Measurements from ENCODE around the gene CIBAR2. TPM values are rescaled to one million over a fixed set of nuclear protein-coding genes. Genes with fewer than 3 reads are reported as not detected.
A peak's percentile ranks its signal among the peaks of the same experiment; 100 is the strongest.
"Not testable (repeated sequence)": the region's sequence is repeated elsewhere in the genome, so short reads cannot be mapped to it uniquely, and the experiment has no call there.

The CIBAR2 gene
- total RNA-seq, 1 experiment from 2014 or later, result 0.51 TPM

DNA sequence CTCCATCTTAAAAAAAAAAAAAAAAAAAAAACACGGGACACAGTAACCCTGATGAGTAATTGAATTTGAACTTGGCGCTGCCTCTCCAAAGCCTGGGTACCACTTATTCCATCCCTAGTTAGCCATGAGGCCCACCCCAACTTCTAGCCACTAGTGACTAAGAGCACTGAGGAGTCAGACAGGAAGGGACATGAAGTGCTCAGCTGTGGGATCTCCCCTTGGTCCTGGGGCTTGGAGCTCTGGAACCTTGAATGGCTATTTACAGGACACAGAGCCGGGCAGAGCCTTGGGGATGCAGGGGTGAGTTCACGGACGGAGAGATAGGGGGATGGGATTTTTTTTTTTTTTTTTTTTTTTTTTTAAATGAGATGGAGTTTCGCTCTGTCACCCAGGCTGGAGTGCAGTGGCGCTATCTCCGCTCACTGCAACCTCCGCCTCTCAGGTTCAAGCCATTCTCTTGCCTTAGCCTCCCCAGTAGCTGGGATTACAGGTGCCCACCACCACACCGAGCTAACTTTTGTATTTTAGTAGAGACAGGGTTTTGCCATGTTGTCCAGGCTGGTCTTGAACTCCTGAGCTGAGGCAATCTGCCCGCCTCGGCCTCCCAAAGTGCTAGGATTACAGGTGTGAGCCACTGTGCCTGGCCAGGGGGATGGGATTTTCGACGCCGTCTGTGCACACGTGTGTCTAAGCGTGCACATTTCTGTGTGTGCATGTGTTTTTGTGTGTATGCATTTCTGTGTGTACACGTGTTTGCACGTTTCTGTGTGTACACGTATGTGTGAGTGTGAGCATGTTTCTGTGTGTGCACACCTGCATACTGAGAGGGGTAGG, 20.4 kb upstream of the CIBAR2 start:
- in situ Hi-C loops (cut with HindIII; ENCODE audit: low sequenced_read_pairs), result no loop called here
- DNase-seq (ENCODE audit: low spot score), result no peak

- DNase-seq (ENCODE audit: low spot score), result no peak
- in situ Hi-C loops (cut with HindIII; ENCODE audit: low sequenced_read_pairs), result no loop called here
Measured at GRCh38 chr16:85130705-85131028, 18.4 kb upstream of the CIBAR2 start.

GRCh38 chr16:85129876-85130704, 17.8 kb upstream of the CIBAR2 start:
- peak; percentile 48 for DNase-seq (ENCODE audit: low spot score)
- in situ Hi-C loops (cut with HindIII; ENCODE audit: low sequenced_read_pairs), result no loop called here

DNA sequence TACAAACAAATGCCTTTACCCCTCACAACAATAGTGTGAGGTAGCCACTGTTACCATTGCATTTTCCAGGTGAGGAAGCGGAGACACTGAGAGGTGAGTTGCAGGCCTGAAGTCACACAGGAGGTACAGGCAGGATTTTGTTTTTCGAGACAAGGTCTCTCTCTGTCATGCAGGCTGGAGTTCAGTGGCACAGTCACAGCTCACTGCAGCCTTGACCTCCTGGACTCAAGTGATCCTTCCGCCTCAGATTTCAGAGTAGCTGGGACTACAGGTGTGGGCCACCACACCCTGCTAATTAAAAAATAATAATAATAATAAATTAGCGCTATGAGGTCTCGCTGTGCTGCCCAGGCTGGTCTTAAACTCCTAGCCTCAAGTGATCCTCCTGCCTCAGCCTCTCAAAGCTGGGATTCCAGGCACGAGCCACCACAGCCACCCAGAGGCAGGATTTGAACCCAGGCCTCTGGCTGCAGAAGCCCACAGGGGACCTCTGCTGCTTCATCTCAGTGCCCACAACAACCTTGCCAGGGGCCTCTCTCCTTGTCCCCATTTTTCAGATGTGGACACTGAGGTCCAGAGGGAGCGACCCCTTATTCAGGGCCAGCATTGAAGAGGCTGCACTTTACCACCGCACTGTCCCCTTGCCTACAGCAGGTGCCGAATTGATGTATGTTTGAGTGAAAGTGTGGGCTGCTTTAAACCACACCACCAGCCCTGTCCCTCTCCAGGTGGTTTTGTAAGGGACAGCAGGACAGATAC, 16.0 kb upstream of the CIBAR2 start:
- in situ Hi-C loops (cut with HindIII; ENCODE audit: low sequenced_read_pairs), result no loop called here
- DNase-seq (ENCODE audit: low spot score), result no peak

DNA sequence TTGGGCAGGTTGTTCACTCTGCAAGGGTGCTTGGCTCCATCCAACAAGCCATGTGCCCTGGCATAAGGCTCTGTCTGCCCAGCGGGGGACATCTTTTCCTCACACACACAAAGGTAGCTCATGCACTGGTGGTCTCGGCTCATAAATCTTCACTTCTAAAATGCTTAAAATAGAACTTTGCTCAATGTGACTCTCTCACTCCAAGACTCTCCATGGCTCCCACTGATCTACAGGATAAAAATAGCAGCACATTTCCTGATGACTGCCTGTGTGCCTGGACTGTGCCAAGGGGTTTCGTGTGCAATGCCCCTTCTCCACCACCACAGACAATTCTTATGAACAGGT, 15.1 kb upstream of the CIBAR2 start:
- in situ Hi-C loops (cut with HindIII; ENCODE audit: low sequenced_read_pairs), result no loop called here
- DNase-seq (ENCODE audit: low spot score), result no peak

- DNase-seq (ENCODE audit: low spot score), result peak; percentile 97
- in situ Hi-C loops (cut with HindIII; ENCODE audit: low sequenced_read_pairs), result no loop called here
Measured at GRCh38 chr16:85126705-85127378, 14.6 kb upstream of the CIBAR2 start.

- no peak for DNase-seq (ENCODE audit: low spot score)
- in situ Hi-C loops (cut with HindIII; ENCODE audit: low sequenced_read_pairs), result no loop called here
Measured at GRCh38 chr16:85126394-85126704, 14.1 kb upstream of the CIBAR2 start.

DNA sequence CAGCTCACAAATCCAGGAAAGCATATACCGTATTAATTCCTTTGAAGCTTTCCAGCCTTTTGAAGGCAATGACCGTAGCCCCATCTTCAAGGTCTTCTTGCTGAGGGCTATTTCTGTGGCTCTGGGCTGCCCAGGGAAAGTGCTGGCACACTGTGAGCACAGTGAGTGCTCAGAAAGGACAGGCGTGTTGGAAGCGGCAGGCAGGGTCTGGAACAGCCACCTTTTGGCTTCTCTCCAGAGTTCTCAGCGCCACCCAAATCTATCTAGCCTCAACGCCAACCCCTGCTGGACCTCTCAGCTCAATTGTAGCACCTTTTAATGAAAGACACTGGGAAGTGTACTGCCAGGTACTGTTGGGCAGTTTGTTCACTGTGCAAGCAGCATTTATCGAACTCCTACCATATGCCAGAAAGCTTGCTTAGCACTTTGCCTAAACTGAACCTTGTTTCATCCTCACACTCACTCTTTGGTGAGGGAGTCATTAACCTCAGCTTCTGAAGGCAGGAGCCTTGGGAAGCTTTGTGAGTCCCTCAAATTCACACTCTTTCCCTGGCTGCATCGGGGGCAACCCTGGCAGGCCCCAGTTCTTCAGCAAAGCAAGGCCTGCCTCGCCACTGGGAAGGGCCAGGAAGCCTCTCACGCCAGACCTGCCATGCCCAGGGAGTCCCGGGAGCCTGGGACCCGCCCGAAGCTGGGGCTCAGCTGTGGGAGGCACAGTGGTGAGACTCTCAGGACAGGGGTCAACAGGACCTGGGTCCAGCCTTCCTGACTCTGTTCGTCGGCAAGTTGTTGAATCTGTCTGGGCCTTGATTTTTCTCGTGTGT, 13.5 kb upstream of the CIBAR2 start:
- peak; percentile 97 for DNase-seq (ENCODE audit: low spot score)
- in situ Hi-C loops (cut with HindIII; ENCODE audit: low sequenced_read_pairs), result no loop called here

- no peak for DNase-seq (ENCODE audit: low spot score)
Measured at GRCh38 chr16:85124636-85125346, 12.5 kb upstream of the CIBAR2 start.

GRCh38 chr16:85123891-85124635, 11.8 kb upstream of the CIBAR2 start:
- no peak for DNase-seq (ENCODE audit: low spot score)
- in situ Hi-C loops (cut with HindIII; ENCODE audit: low sequenced_read_pairs), result no loop called here

More at GRCh38 chr16:85124636-85125346, 12.5 kb upstream of the CIBAR2 start:
- in situ Hi-C loops (cut with HindIII; ENCODE audit: low sequenced_read_pairs), result no loop called here

DNA sequence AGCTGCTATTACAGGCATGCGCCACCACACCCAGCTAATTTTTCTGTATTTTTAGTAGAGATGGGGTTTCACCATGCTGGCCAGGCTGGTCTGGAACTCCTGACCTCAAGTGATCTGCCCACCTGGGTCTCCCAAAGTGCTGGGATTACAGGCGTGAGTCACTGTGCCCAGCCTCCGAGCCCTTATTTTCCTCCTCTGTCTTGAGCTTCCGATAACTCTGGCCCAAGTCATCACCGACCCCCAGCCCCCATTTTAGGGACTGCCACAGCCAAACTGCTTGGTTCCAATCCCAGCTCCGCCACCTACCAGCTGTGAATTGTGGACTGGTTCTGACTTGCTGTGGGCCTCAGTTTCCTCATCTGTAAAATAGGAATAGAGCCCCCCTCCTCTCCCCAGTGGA, 11.2 kb upstream of the CIBAR2 start:
- DNase-seq (ENCODE audit: low spot score); in situ Hi-C loops (cut with HindIII; ENCODE audit: low sequenced_read_pairs): not testable (repeated sequence)

GRCh38 chr16:85120006-85120340, 7.7 kb upstream of the CIBAR2 start:
- in situ Hi-C loops (cut with HindIII; ENCODE audit: low sequenced_read_pairs), result no loop called here
- DNase-seq (ENCODE audit: low spot score), result peak; percentile 87

GRCh38 chr16:85117418-85117817, 5.1 kb upstream of the CIBAR2 start:
- in situ Hi-C loops (cut with HindIII; ENCODE audit: low sequenced_read_pairs), result no loop called here
- no peak for DNase-seq (ENCODE audit: low spot score)

DNA sequence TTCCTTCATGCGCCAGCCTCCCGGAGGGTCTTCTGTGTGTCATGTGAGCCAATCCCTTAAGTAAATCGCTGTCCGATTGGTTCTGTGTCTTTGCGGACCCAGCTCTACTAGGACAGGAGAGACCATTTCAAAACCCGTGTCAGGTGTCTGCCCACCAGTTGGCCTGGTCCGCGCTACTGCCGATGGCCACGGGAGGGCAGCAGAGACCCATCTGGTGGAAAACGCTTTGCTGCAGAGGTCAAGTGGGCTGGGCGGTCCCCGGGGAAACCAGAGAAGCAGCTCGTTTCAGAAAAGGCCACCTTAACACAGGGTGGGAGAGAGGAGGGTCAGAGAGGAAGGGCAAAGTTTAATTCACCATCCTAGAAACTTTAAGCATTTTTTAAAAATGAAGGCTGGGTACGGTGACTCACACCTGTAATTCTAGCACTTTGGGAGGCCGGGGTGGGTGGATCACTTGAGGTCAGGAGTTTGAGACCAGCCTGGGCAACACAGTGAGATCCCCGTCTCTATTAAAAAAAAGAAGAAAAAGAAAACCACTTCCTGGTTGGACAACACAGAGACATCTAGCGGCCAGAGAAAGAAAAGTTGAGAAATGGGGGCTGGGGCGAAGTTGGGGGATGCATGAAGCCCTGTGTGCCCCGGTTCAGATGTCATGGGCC, 2.8 kb upstream of the CIBAR2 start:
- peak; percentile 86 for DNase-seq (ENCODE audit: low spot score)

DNA sequence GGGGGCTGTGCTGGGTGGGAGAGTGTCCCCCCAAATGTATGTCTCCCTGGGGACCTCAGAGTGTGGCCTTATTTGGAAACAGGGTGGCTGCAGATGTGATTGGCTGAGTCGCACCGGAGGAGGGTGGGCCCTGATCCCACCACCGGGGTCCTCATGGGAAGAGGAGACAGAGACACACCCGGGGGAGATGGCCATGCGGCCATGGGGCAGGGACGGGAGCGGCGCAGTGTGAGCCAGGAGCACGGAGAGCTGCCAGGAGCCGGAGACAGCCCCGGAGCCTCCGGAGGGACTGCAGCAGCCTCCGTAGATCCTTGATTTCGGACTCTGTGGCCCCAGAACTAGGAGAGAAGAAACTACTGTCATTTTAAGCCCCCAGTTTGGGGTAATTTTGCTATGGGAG, 1.6 kb upstream of the CIBAR2 start:
- in situ Hi-C loops (cut with HindIII; ENCODE audit: low sequenced_read_pairs), result no loop called here
- no peak for DNase-seq (ENCODE audit: low spot score)

More for the DNA sequence above, 2.8 kb upstream of the CIBAR2 start:
- in situ Hi-C loops (cut with HindIII; ENCODE audit: low sequenced_read_pairs), result no loop called here

DNA sequence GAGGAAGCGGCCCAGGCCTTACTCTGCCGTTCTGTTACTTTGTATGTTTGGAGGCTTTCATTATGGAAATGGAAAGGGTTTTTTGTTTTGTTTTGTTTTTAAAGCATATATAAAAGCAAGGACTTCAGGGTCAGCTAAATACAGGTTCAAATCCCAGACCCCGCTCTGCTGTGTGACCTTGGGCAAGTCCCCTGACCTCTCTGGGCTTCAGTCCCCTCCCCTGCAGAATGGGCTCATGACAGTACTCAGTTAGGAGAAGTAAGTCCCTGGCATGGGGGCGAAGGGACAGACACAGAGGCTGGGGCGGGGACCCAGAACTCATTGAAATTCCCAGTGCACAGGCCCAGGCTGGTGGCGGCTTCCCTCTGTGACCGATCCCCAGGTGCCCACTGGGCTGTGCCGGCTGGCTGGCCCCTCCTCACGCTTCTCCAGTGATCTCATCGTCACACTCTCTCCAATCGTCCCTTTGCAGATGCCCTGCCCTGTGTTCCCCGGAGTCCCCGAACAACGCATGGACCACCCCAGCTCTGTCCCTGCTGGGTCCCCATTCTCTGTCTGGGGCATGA, 979 bp upstream of the CIBAR2 start:
- DNase-seq (ENCODE audit: low spot score), result no peak
- in situ Hi-C loops (cut with HindIII; ENCODE audit: low sequenced_read_pairs), result no loop called here

DNA sequence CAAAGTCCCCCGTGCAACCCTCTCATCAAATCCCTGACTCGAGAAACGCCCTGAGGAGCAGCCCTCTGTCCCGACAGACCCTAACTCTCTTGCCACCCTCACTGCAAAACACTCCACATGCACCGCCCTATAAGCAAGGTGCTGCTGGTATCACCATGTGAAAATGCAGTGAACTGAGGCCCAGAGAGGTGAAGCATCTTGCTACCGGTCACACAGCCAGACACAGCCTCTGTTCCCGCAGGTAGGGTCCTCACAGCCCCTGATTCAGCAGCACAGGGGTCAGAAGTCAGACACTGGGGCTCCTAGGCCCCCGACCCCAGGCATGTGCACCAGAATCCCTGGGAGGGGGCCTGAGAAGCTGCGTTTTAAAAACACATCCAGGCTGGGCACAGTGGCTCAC, 1.1 kb downstream of the CIBAR2 start:
- in situ Hi-C loops (cut with HindIII; ENCODE audit: low sequenced_read_pairs), result no loop called here

More for the DNA sequence above, 1.1 kb downstream of the CIBAR2 start:
- no peak for DNase-seq (ENCODE audit: low spot score)

All from G401 (cell line).